ENCODE data around the gene ADGB.

DNA sequence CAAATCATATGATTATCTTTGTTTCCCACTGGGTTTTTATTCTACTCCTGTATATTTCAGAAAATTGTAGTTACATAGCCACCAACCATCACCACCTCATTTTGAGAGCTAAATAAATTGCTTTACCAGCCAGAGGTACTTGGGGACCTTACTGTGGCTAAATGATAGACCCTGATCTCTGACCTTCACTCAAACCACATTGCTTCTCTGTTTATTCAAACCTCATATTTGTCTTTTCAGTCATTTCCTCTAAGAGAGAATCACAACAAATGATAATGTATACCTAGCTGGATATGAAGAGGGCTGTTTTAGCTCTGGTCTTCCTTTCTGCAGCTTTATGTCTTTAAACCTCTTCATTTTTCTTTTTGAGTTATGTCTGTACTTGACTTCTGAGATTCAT, 142.8 kb downstream of the ADGB start:
- no peak for TF ChIP-seq EZH2phosphoT487 (IDR thresholded peaks at IDR 0.05; ENCODE audit: low read length)
- TF ChIP-seq EZH2 (optimal IDR thresholded peaks at IDR 0.05; ENCODE audit: low read depth, low read length): no peak

Measured in MM.1S (cell line).